GM12872 (cell line): Measurements from ENCODE around the gene RAB3D.

Experiments used
- CTCF ChIP-seq: IDR thresholded peaks from 3 replicates; pipeline ENCODE4 v1.5.1; 2011; ENCODE audit warnings: low read depth, mild to moderate bottlenecking, low read length, moderate library complexity; ENCODE audit not compliant: insufficient read depth

The RAB3D gene

GRCh38 chr19:11274533-11275086 lies 64.8 kb downstream of the RAB3D start:
- no peak for TF ChIP-seq CTCF

GRCh38 chr19:11273989-11274388 lies 65.5 kb downstream of the RAB3D start:
- no peak for TF ChIP-seq CTCF

GRCh38 chr19:11273296-11273695 lies 66.2 kb downstream of the RAB3D start:
- TF ChIP-seq CTCF = no peak
